Psoas muscle (tissue), 8 donors: ENCODE results near the gene SPSB1. TPM values are rescaled to one million over a fixed set of nuclear protein-coding genes. Genes with fewer than 3 reads are reported as not detected.

Source experiments
- ATAC-seq, 4 donors: fragments of 200-7000 bp; cut with Tn5 transposase; one replicate each; pipeline ENCODE4 v1.9.1; 2020; ENCODE audit warnings: moderate library complexity in 3 of 4, mild to moderate bottlenecking in 2 of 4
- DNase-seq, 2 donors: peaks; one replicate each; pipeline ENCODE4 v3.0.0-alpha.2; 2020
- H3K27ac ChIP-seq: fragments of 200-600 bp; one replicate; pipeline ENCODE4 v1.8.0; 2022
- H3K27me3 ChIP-seq, 3 donors: fragments of 200-600 bp in 1 of 3; one replicate each; pipeline versions ENCODE4 v1.6.1 to v1.8.0; 2013 to 2022; ENCODE audit warnings: low read length in 2 of 3, mild to moderate bottlenecking in 2 of 3, moderate library complexity in 1 of 3; ENCODE audit not compliant: insufficient read depth in 3 of 3
- H3K36me3 ChIP-seq, 2 donors: fragments of 200-600 bp in 1 of 2; one replicate each; pipeline versions ENCODE4 v1.6.1 to v1.8.0; 2013 to 2022; ENCODE audit warnings: low read depth in 1 of 2, mild to moderate bottlenecking in 1 of 2, moderate library complexity in 1 of 2; ENCODE audit not compliant: insufficient read depth in 1 of 2
- H3K4me1 ChIP-seq: fragments of 200-600 bp; one replicate; pipeline ENCODE4 v1.8.0; 2022
- H3K4me3 ChIP-seq: fragments of 200-600 bp; one replicate; pipeline ENCODE4 v1.8.0; 2022; ENCODE audit warnings: mild to moderate bottlenecking
- H3K9me3 ChIP-seq: fragments of 200-600 bp; one replicate; pipeline ENCODE4 v1.8.0; 2022
- WGBS, 3 donors: extraction: QIAGEN DNeasy Blood & Tissue Kit; methylation state at CpG; one replicate each; pipeline versions ENCODE4 v1.1.6 to v1.1.7; 2013; 5-methylcytosine and 5-hydroxymethylcytosine counted together
- intact Hi-C, 2 donors: fragments of 100-400 bp; cut with DNase I; formaldehyde crosslinking; loops; one replicate each; pipeline versions ENCODE4 v1.11.0 to v1.14.2; 2022
- polyA plus RNA-seq, 3 donors: library from polyadenylated mRNA; stranded (reverse); fragments of 200-250 nt; gene quantifications; one replicate each; pipeline ENCODE4 v1.2.3, GENCODE V29; 2013
- total RNA-seq, 4 donors: library from RNA; stranded (reverse); fragmentation: NEBNext Ultra II Directional in 2 of 4; extraction: Animal tissue kit (Norgen Biotek cat#: 25700) in 2 of 4; gene quantifications; one replicate each; pipeline versions ENCODE4 v1.2.1 to v1.2.4, GENCODE V29; 2021 to 2023
- TF ChIP-seq, protein P1 (sequence below): fragments of 200-600 bp; IDR thresholded peaks from one replicate; pipeline ENCODE4 v1.8.0; 2022; ENCODE audit warnings: antibody characterized with exemption
- donor health status: healthy with polysubstance abuse.
- donor health status: DM: no; HTN: no; CAD: no; lungs with moderate emphysema.
- donor health status: Bipolar disorder and iron deficiency.
- donor health status: healthy.
- donor health status: DM: yes; HTN: yes; CAD: no.
- donor health status: DM: no; HTN: no; CAD: no.
- donor health status: DM: no; HTN: no; CAD: no.
- donor health status: DM: yes; HTN: yes; CAD: no.

The SPSB1 gene
- total and polyA plus RNA-seq, 7 donors: 12.0 to 60.7 (median 31.3) TPM

DNA sequence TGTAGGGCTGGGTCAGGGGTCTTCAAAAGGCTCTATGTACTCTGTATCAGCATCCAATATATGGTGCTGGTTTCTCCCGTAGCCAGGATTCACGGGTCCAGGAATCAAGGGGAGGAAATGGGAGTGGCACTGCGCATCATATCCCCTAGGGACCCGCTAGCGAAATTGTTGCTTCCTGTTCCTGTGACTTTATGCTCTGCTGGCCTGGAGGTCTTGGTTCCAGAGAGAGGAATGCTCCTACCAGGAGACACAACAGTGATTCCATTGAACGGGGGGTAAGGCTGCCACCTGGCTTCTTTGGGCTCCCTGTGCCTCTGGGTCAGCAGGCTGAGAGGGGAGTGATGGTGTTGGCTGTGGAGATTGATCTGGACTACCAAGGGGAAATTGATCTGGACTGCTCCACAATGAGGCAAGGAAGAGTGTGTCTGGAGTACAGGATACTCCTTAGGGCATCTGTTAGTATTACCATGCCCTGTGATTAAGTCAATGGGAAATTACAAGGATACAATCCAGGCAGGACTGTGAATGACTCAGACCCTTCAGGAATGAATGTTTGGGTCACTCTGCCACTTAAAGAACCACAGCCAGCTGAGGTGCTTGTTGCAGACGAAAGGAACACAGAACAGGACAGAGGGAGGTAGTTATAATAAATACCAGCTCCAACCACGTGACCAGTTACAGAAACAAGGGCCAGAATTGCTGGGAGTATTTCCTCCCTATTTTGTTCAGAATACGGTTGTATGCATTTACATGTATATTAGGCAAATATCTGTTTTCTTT is 10.2 kb downstream of the SPSB1 start:
- peak; percentile 70 to 82 (median 77) for ATAC-seq
- Histone ChIP-seq H3K4me1 (peaks cover 44% of the 10 kb centered on the region), H3K27me3 (no peaks in the 10 kb centered on the region), H3K27ac (peak overlapping the region; percentile 53), H3K4me3 (no peak overlapping the region), H3K9me3 (no peaks in the 10 kb centered on the region), H3K36me3 (peaks cover 0 to 8% of the 10 kb centered on the region in 2 donors)
- TF ChIP-seq, protein P1, sequence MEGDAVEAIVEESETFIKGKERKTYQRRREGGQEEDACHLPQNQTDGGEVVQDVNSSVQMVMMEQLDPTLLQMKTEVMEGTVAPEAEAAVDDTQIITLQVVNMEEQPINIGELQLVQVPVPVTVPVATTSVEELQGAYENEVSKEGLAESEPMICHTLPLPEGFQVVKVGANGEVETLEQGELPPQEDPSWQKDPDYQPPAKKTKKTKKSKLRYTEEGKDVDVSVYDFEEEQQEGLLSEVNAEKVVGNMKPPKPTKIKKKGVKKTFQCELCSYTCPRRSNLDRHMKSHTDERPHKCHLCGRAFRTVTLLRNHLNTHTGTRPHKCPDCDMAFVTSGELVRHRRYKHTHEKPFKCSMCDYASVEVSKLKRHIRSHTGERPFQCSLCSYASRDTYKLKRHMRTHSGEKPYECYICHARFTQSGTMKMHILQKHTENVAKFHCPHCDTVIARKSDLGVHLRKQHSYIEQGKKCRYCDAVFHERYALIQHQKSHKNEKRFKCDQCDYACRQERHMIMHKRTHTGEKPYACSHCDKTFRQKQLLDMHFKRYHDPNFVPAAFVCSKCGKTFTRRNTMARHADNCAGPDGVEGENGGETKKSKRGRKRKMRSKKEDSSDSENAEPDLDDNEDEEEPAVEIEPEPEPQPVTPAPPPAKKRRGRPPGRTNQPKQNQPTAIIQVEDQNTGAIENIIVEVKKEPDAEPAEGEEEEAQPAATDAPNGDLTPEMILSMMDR: no peak
- 52 to 62% (median 56%) methylated on average over 9 of the region's 9 CpGs for WGBS, 3 donors
- DNase-seq: peak in 1 of 2 donors; percentile 62
- intact Hi-C loops: loop anchor here in 1 of 2 donors (5.0 kb wide), 1 partner anchor 64 kb away; no protein-coding TSS in a partner anchor

DNA sequence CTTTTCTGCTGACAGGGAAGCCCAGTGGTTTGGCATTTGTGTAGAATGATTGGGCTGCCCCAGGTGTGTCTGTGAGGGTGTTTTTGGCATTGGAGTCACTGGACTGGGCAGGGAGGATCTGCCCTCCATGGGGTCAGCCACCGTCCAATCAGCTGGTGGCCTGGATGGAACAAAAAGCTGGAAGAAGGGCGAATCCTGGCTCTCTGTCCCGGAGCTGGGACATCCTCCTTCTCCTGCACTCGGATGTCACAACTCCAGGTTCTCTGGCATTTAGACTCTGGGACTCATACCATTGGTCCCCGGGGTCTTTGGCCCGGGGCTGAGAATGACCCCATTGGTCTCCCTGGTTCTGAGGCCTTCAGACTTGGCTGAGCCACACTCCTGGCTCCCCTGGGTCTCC is 11.2 kb downstream of the SPSB1 start:
- H3K4me3 ChIP-seq: no peak overlapping the region
- TF ChIP-seq, protein P1: no peak
- H3K36me3 ChIP-seq: peaks cover 0 to 8% of the 10 kb centered on the region in 2 donors
- ATAC-seq (peak in 1 of 4 donors; percentile 6), DNase-seq (peak; percentile 42 to 59)
- no peaks in the 10 kb centered on the region for H3K9me3 ChIP-seq
- no peaks in the 10 kb centered on the region for H3K27me3 ChIP-seq
- WGBS, 3 donors: 69 to 76% (median 72%) methylated on average over 6 of the region's 6 CpGs
- intact Hi-C loops: loop anchor here in 1 of 2 donors (5.0 kb wide), 1 partner anchor 63 kb away; no protein-coding TSS in a partner anchor
- peaks cover 41% of the 10 kb centered on the region for H3K4me1 ChIP-seq
- H3K27ac ChIP-seq: no peak overlapping the region

DNA sequence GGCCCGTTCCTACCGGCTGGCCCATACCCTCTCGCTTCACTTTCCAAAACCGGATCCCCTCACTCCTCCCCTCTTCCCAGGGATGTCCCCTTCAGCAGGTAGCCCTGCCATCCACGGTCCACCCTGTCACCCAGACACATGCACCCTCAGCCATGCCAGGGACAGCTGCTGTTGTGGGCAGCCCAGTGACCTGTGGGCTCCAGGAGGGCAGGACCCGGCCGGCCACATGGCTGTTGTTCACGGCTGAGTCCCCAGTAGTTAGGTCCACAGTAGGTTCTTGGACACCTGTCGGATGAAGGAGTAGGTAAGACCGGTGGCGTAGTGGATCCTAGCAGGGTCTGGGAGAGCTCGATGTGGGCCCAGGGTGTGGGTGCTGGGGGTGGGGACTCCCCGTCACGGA is 12.5 kb downstream of the SPSB1 start:
- no peaks in the 10 kb centered on the region for H3K9me3 ChIP-seq
- H3K36me3 ChIP-seq: peaks cover 0 to 8% of the 10 kb centered on the region in 2 donors
- peaks cover 36% of the 10 kb centered on the region for H3K4me1 ChIP-seq
- peak in 1 of 2 donors; percentile 39 for DNase-seq
- WGBS, 3 donors: 91% methylated on average over 14 of the region's 14 CpGs
- no peaks in the 10 kb centered on the region for H3K27me3 ChIP-seq
- H3K4me3 ChIP-seq: no peak overlapping the region
- no peak for ATAC-seq
- TF ChIP-seq, protein P1: no peak
- intact Hi-C loops: no loop called here
- no peak overlapping the region for H3K27ac ChIP-seq

DNA sequence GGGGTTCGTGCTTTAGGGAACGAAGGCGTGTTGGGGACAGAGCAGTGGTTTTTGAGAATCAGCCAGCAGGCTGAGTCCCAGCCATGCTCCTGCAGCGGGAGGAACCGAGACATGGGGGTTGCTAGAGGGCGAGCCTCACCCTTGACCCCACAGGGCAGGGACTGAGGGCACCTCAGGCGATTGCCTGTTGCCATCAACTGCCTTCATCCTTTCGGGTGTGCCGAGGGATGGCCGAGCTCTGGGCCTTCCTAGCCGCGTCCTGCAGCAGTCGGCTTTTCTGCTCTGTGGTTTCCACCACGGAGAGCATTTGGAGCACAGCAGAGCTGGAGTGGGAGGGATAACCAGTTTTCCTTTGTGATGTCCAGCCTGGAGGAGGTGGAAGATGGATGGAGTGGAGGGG is 13.3 kb downstream of the SPSB1 start:
- no peak overlapping the region for H3K4me3 ChIP-seq
- WGBS, 3 donors: 88 to 96% (median 94%) methylated on average over 14 of the region's 14 CpGs
- TF ChIP-seq, protein P1: no peak
- no peak overlapping the region for H3K27ac ChIP-seq
- DNase-seq: peak in 1 of 2 donors; percentile 39
- H3K9me3 ChIP-seq: no peaks in the 10 kb centered on the region
- intact Hi-C loops: no loop called here
- H3K4me1 ChIP-seq: peaks cover 29% of the 10 kb centered on the region
- ATAC-seq: no peak
- no peaks in the 10 kb centered on the region for H3K27me3 ChIP-seq
- H3K36me3 ChIP-seq: peaks cover 0 to 8% of the 10 kb centered on the region in 2 donors
